HUES64 (cell line): ENCODE data around the gene ALDH4A1.
"Not testable (repeated sequence)": the region's sequence is repeated elsewhere in the genome, so short reads cannot be mapped to it uniquely, and the experiment has no call there.

Experiments
- H3K27ac ChIP-seq: 2 replicates; pipeline ENCODE4 v1.7.0; 2013; ENCODE audit warnings: low read depth, low read length, inconsistent platforms
- H3K27me3 ChIP-seq: 2 replicates; pipeline ENCODE4 v1.6.1; 2013; ENCODE audit warnings: mild to moderate bottlenecking, low read length; ENCODE audit not compliant: insufficient read depth
- H3K36me3 ChIP-seq: 2 replicates; pipeline ENCODE4 v1.6.1; 2013; ENCODE audit warnings: mild to moderate bottlenecking, low read length; ENCODE audit not compliant: insufficient read depth
- H3K4me1 ChIP-seq: 2 replicates; pipeline ENCODE4 v1.6.1; 2013; ENCODE audit warnings: mild to moderate bottlenecking, low read length, moderate library complexity; ENCODE audit not compliant: insufficient read depth
- H3K4me3 ChIP-seq: 2 replicates; pipeline ENCODE4 v1.5.1; 2013; ENCODE audit warnings: mild to moderate bottlenecking, low read length, moderate library complexity
- H3K9ac ChIP-seq: 2 replicates; pipeline ENCODE4 v1.6.1; 2013; ENCODE audit warnings: mild to moderate bottlenecking, low read depth, low read length
- H3K9me3 ChIP-seq: 2 replicates; pipeline ENCODE4 v1.6.1; 2013; ENCODE audit warnings: low read depth, low read length; ENCODE audit not compliant: insufficient read depth
- WGBS: fragments of 150-250, 120-280 bp; methylation state at CpG from one replicate; pipeline ENCODE4 v1.1.7; 2013; ENCODE audit warnings: missing lambda C conversion rate; 5-methylcytosine and 5-hydroxymethylcytosine counted together

The ALDH4A1 gene

GRCh38 chr1:18859560-18859959, 42.8 kb downstream of the ALDH4A1 start, which contains the start of gene TAS1R2:
Gene TAS1R2, minus strand, starts transcription at chr1:18859660. Its CDS starts 0 bp downstream, at chr1:18859660.
- H3K4me3 ChIP-seq: no peak within 1 kb of the TSS
- no peaks in the 10 kb centered on the region for H3K36me3 ChIP-seq
- 81% methylated on average over 4 of the region's 4 CpGs for WGBS
- H3K4me1 ChIP-seq: no peaks in the 10 kb centered on the region
- H3K27ac ChIP-seq: no peak within 1 kb of the TSS
- H3K9me3 ChIP-seq: no peaks in the 10 kb centered on the region
- H3K27me3 ChIP-seq: no peaks in the 10 kb centered on the region
- H3K9ac ChIP-seq: no peak within 1 kb of the TSS

- Histone ChIP-seq H3K4me1 (no peaks in the 10 kb centered on the region), H3K27me3 (no peaks in the 10 kb centered on the region), H3K4me3 (no peak overlapping the region), H3K9ac (no peak overlapping the region), H3K27ac (no peak overlapping the region), H3K9me3 (no peaks in the 10 kb centered on the region), H3K36me3 (no peaks in the 10 kb centered on the region)
- 91% methylated on average over 7 of the region's 7 CpGs for WGBS
These were observed 44.2 kb downstream of the ALDH4A1 start for GRCh38 chr1:18858070-18858688.

GRCh38 chr1:18856435-18856834, 45.9 kb downstream of the ALDH4A1 start:
- no peak overlapping the region for H3K4me3 ChIP-seq
- H3K9ac ChIP-seq: no peak overlapping the region
- no peak overlapping the region for H3K27ac ChIP-seq
- no peaks in the 10 kb centered on the region for H3K4me1 ChIP-seq
- no peaks in the 10 kb centered on the region for H3K36me3 ChIP-seq
- WGBS: 100% methylated on average over 1 of the region's 1 CpG
- H3K27me3 ChIP-seq: no peaks in the 10 kb centered on the region
- H3K9me3 ChIP-seq: no peaks in the 10 kb centered on the region

- Histone ChIP-seq H3K27ac (no peak overlapping the region), H3K9ac (no peak overlapping the region), H3K9me3 (no peaks in the 10 kb centered on the region), H3K4me1 (no peaks in the 10 kb centered on the region), H3K27me3 (no peaks in the 10 kb centered on the region; the same call in 1 of the 2 replicates), H3K4me3 (no peak overlapping the region), H3K36me3 (no peaks in the 10 kb centered on the region)
- WGBS: 86% methylated on average over 6 of the region's 6 CpGs
These were observed 46.8 kb downstream of the ALDH4A1 start for GRCh38 chr1:18855573-18855972.

- Histone ChIP-seq H3K27me3 (no peaks in the 10 kb centered on the region; the same call in 1 of the 2 replicates), H3K27ac (no peak overlapping the region), H3K36me3 (no peaks in the 10 kb centered on the region), H3K4me3 (no peak overlapping the region), H3K9ac (no peak overlapping the region), H3K4me1 (no peaks in the 10 kb centered on the region), H3K9me3 (no peaks in the 10 kb centered on the region)
- 94% methylated on average over 49 of the region's 49 CpGs for WGBS
These were observed 47.9 kb downstream of the ALDH4A1 start for GRCh38 chr1:18854331-18855025.

- no peaks in the 10 kb centered on the region for H3K4me1 ChIP-seq
- H3K27me3 ChIP-seq: peaks cover under 1% of the 10 kb centered on the region
- no peak overlapping the region for H3K4me3 ChIP-seq
- H3K9me3 ChIP-seq: no peaks in the 10 kb centered on the region
- H3K9ac ChIP-seq: no peak overlapping the region
- H3K27ac ChIP-seq: no peak overlapping the region
- H3K36me3 ChIP-seq: no peaks in the 10 kb centered on the region
- WGBS: 58% methylated on average over 6 of the region's 6 CpGs
These were observed 49.9 kb downstream of the ALDH4A1 start for GRCh38 chr1:18852501-18852900.

- H3K27me3 ChIP-seq: peaks cover 19% of the 10 kb centered on the region
- H3K4me1 ChIP-seq: no peaks in the 10 kb centered on the region
- no peak overlapping the region for H3K27ac ChIP-seq
- H3K4me3 ChIP-seq: no peak overlapping the region
- 90% methylated on average over 11 of the region's 11 CpGs for WGBS
- H3K9ac ChIP-seq: no peak overlapping the region
- no peaks in the 10 kb centered on the region for H3K9me3 ChIP-seq
- no peaks in the 10 kb centered on the region for H3K36me3 ChIP-seq
These were observed 53.1 kb downstream of the ALDH4A1 start for GRCh38 chr1:18849261-18849711.

GRCh38 chr1:18847723-18848122, 54.6 kb downstream of the ALDH4A1 start:
- 95% methylated on average over 2 of the region's 2 CpGs for WGBS
- H3K27me3 ChIP-seq: peaks cover 19% of the 10 kb centered on the region
- not testable (repeated sequence) for H3K9ac ChIP-seq, H3K4me1 ChIP-seq, H3K4me3 ChIP-seq, H3K9me3 ChIP-seq, H3K27ac ChIP-seq, H3K36me3 ChIP-seq

- no peak overlapping the region for H3K9ac ChIP-seq
- WGBS: 95% methylated on average over 17 of the region's 17 CpGs
- no peaks in the 10 kb centered on the region for H3K4me1 ChIP-seq
- H3K27me3 ChIP-seq: peaks cover under 1% of the 10 kb centered on the region
- no peak overlapping the region for H3K4me3 ChIP-seq
- no peaks in the 10 kb centered on the region for H3K9me3 ChIP-seq
- H3K27ac ChIP-seq: no peak overlapping the region
- H3K36me3 ChIP-seq: no peaks in the 10 kb centered on the region
These were observed 62.2 kb downstream of the ALDH4A1 start for GRCh38 chr1:18840145-18840544.

- WGBS: 93% methylated on average over 5 of the region's 5 CpGs
- Histone ChIP-seq H3K27me3 (peaks cover 7% of the 10 kb centered on the region), H3K9me3 (no peaks in the 10 kb centered on the region), H3K27ac (no peak overlapping the region), H3K36me3 (no peaks in the 10 kb centered on the region), H3K9ac (no peak overlapping the region), H3K4me1 (no peaks in the 10 kb centered on the region), H3K4me3 (no peak overlapping the region)
These were observed 65.7 kb downstream of the ALDH4A1 start for GRCh38 chr1:18836654-18837053.

GRCh38 chr1:18832319-18832718, 70.0 kb downstream of the ALDH4A1 start:
- H3K4me3 ChIP-seq, H3K36me3 ChIP-seq, H3K9me3 ChIP-seq, H3K9ac ChIP-seq, H3K27me3 ChIP-seq, H3K27ac ChIP-seq, H3K4me1 ChIP-seq: not testable (repeated sequence)
- 50% methylated on average over 1 of the region's 1 CpG for WGBS
